Measurements from ENCODE around the gene ZNF335.

ZNF335 gene

DNA sequence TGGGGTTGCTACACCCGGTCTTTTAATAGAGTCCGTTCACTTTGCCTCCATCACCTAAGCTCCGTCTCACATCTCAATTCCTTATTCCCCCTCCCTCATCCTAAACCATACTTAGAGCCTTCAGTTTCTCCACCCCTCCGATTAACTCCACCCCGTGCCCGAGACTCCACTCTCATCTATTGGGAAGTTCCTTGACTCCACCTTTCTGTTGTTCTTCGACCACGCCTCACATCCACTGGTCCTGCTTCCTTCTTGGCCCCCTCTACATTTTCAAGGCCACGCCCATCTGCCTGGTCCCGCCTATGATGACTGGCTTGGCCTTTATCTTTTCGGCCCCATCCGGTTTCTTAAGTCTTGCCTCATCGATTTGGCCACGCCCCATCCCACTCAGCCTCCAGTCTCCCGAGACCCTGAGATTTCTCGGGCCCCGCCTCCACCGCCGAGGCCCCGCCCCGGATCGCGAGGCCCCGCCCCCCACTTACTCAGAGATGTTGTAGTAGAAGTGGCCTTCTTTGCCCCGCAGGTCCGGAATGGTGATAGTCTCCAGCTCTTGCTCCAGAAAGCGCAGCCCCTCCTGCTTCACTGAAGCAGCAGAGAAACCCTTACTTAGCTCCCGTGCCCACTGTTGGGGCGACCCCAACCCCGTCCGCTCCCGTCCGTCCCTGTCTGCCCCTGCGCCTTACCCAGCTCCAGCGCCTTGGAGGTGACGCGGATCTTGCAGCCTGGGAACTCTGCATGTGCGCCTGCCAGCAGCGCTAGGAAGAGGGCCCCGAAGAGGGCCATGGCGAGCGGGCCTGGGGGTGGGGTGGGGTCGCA lies 61.1 kb downstream of the ZNF335 start:
- no peak for TF ChIP-seq POLR2AphosphoS5 (IDR thresholded peaks at IDR 0.05; ENCODE audit: low read depth, low read length)
- no peak for TF ChIP-seq TAF1 (IDR thresholded peaks at IDR 0.05; ENCODE audit: borderline replicate concordance, insufficient read depth, low read length)
- TF ChIP-seq, protein P1, sequence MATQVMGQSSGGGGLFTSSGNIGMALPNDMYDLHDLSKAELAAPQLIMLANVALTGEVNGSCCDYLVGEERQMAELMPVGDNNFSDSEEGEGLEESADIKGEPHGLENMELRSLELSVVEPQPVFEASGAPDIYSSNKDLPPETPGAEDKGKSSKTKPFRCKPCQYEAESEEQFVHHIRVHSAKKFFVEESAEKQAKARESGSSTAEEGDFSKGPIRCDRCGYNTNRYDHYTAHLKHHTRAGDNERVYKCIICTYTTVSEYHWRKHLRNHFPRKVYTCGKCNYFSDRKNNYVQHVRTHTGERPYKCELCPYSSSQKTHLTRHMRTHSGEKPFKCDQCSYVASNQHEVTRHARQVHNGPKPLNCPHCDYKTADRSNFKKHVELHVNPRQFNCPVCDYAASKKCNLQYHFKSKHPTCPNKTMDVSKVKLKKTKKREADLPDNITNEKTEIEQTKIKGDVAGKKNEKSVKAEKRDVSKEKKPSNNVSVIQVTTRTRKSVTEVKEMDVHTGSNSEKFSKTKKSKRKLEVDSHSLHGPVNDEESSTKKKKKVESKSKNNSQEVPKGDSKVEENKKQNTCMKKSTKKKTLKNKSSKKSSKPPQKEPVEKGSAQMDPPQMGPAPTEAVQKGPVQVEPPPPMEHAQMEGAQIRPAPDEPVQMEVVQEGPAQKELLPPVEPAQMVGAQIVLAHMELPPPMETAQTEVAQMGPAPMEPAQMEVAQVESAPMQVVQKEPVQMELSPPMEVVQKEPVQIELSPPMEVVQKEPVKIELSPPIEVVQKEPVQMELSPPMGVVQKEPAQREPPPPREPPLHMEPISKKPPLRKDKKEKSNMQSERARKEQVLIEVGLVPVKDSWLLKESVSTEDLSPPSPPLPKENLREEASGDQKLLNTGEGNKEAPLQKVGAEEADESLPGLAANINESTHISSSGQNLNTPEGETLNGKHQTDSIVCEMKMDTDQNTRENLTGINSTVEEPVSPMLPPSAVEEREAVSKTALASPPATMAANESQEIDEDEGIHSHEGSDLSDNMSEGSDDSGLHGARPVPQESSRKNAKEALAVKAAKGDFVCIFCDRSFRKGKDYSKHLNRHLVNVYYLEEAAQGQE (IDR thresholded peaks at IDR 0.05; ENCODE audit: insufficient read depth in 1 of 2, low read depth in 2 of 2, low read length in 2 of 2): no peak
- no peak for TF ChIP-seq FOXP2 (optimal IDR thresholded peaks at IDR 0.05; ENCODE audit: borderline replicate concordance, extremely low read depth, extremely low read length, insufficient read depth)
- no peak for TF ChIP-seq SIN3A (IDR thresholded peaks at IDR 0.05; ENCODE audit: borderline replicate concordance, insufficient read depth, low read length)

DNA sequence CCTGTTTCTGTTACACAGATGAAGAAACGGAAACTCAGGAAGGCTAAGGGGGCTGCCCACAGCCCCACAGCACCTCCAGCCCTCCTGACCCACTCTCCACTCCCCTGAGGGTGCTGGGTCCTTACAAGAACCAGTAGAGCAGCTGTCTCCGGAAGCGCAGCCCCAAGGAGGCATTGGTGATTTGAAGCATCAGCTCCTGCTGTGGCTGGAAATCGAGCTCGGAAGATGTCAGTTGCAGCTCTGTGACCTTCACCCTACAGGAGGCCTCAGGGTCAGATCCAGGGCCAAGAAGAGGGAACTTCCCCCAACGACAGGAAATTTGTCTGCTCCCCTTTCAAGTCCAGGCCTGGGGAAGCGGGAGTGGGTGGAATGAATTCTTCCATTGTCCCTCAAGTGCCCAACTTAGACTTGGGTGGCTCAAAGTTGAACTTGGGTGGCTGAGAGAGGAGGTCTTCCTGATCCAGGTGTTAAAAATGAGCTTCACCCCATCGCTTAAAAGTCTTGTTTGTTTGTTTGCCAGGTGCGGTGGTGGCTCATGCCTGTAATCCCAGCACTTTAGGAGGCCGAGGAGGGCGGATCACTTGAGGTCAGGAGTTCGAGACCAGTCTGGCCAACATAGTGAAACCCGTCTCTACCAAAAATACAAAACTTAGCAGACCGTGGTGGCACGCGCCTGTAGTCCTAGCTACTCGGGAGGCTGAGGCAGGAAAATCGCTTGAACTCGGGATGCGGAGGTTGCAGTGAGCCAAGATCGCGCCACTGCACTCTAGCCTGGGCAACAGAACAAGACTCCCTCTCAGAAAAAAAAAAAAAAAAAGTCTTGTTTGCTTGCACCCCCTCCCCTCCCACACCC lies 62.0 kb downstream of the ZNF335 start:
- TF ChIP-seq FOXP2 (optimal IDR thresholded peaks at IDR 0.05; ENCODE audit: borderline replicate concordance, extremely low read depth, extremely low read length, insufficient read depth) (no peak), POLR2AphosphoS5 (IDR thresholded peaks at IDR 0.05; ENCODE audit: low read depth, low read length) (no peak)

DNA sequence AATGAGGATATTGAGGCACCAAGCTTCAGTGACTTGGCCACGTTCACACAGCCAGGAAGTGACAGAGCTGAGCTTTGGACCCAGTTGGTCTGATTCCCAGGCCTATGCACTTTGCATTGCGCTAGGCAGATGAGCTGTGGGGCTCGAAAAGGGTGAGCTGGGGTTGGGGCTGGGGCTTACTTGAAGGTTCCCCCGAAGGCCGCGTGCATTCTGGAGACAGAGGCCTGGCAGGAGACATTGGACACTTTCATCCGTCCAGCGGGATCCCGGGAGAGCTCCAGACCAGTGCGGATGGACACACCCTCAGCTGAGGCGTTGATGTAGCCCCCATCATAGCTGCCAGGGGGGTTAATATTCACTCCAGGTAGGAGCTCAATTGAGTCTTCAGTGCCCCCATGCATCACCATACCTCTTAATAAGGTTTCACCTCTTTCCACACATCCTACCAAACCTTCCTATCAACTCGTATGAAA lies 62.6 kb downstream of the ZNF335 start:
- no peak for TF ChIP-seq SIN3A (IDR thresholded peaks at IDR 0.05; ENCODE audit: borderline replicate concordance, insufficient read depth, low read length)
- no peak for TF ChIP-seq FOXP2 (optimal IDR thresholded peaks at IDR 0.05; ENCODE audit: borderline replicate concordance, extremely low read depth, extremely low read length, insufficient read depth)
- TF ChIP-seq POLR2AphosphoS5 (IDR thresholded peaks at IDR 0.05; ENCODE audit: low read depth, low read length): no peak
- TF ChIP-seq TAF1 (IDR thresholded peaks at IDR 0.05; ENCODE audit: borderline replicate concordance, insufficient read depth, low read length): no peak
- TF ChIP-seq, protein P1 (IDR thresholded peaks at IDR 0.05; ENCODE audit: insufficient read depth in 1 of 2, low read depth in 2 of 2, low read length in 2 of 2): no peak

DNA sequence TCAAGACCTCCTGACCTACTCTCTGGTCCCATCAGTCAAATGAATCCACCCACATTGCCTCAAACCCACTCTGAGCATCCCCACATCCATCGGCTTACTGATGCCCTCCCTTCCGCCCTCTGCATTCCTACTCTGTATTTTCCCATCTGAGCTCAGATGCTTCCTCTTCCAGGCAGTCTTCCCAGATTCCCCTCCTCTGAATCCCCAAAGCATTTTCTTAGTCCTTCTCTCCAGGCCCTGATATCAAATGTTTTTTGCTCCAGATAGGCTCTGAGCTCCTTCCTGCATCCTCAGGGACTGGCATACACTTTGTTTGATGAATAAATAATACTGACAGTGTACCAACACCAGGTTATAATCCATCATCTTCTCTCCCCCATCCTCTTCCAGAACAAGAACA lies 63.9 kb downstream of the ZNF335 start:
- TF ChIP-seq FOXP2 (optimal IDR thresholded peaks at IDR 0.05; ENCODE audit: borderline replicate concordance, extremely low read depth, extremely low read length, insufficient read depth): no peak
- no peak for TF ChIP-seq POLR2AphosphoS5 (IDR thresholded peaks at IDR 0.05; ENCODE audit: low read depth, low read length)
- no peak for TF ChIP-seq TAF1 (IDR thresholded peaks at IDR 0.05; ENCODE audit: borderline replicate concordance, insufficient read depth, low read length)
- TF ChIP-seq, protein P1 (IDR thresholded peaks at IDR 0.05; ENCODE audit: insufficient read depth in 1 of 2, low read depth in 2 of 2, low read length in 2 of 2): no peak
- no peak for TF ChIP-seq SIN3A (IDR thresholded peaks at IDR 0.05; ENCODE audit: borderline replicate concordance, insufficient read depth, low read length)

DNA sequence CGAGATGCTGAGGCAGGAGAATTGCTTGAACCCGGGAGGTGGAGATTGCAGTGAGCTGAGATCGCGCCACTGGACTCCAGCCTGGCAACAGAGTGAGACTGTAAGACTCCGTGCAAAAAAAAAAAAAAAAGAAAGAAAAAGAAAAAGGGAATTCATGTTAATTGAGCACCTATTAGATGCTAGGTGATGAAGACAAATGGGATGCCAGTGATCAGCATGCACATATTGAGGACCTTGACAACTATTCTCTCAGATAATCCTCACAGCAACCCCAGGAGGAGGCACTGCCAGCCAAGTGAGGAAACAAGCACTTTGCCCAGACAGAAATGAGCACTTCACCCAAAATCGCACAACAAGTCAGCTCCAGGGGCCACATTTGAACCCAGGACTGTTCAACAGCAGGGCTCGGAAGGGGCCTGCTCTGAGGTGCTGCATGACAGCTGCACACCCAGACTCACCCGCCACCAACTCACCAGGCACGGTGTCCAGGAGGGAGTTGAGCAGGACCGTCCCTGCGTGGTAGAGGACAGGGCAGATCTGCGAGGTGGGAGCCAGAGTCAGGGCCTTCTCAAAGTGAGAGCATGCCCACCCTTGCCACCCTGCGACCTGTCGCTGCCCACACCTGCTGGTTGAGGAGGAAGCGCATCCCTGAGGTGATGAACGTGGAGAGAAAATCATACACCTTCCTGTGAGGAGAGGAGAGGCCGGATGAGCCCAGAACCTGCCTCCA lies 64.6 kb downstream of the ZNF335 start:
- TF ChIP-seq FOXP2 (optimal IDR thresholded peaks at IDR 0.05; ENCODE audit: borderline replicate concordance, extremely low read depth, extremely low read length, insufficient read depth): no peak
- TF ChIP-seq SIN3A (IDR thresholded peaks at IDR 0.05; ENCODE audit: borderline replicate concordance, insufficient read depth, low read length): no peak
- TF ChIP-seq POLR2AphosphoS5 (IDR thresholded peaks at IDR 0.05; ENCODE audit: low read depth, low read length): no peak
- TF ChIP-seq, protein P1 (IDR thresholded peaks at IDR 0.05; ENCODE audit: insufficient read depth in 1 of 2, low read depth in 2 of 2, low read length in 2 of 2): no peak
- TF ChIP-seq TAF1 (IDR thresholded peaks at IDR 0.05; ENCODE audit: borderline replicate concordance, insufficient read depth, low read length): no peak
